Fibroblast of lung (primary cell): ENCODE measurements around the gene CUL1.

ENCODE experiments used
- EZH2 ChIP-seq: IDR thresholded peaks from 2 replicates; pipeline ENCODE4 v1.5.1; 2012; ENCODE audit warnings: low read length, control low read depth, mild to moderate bottlenecking; ENCODE audit errors: missing control alignments
- TF ChIP-seq, protein P1 (sequence below), 2 donors: IDR thresholded peaks in 1 of 2; conservative IDR thresholded peaks in 1 of 2; 1 replicate in 1 of 2; 2 replicates in 1 of 2; pipeline ENCODE4 v1.5.1; 2011 to 2012; ENCODE audit warnings: low read length in 2 of 2, control low read depth in 1 of 2, inconsistent platforms in 1 of 2, low read depth in 1 of 2, mild to moderate bottlenecking in 1 of 2

DNA sequence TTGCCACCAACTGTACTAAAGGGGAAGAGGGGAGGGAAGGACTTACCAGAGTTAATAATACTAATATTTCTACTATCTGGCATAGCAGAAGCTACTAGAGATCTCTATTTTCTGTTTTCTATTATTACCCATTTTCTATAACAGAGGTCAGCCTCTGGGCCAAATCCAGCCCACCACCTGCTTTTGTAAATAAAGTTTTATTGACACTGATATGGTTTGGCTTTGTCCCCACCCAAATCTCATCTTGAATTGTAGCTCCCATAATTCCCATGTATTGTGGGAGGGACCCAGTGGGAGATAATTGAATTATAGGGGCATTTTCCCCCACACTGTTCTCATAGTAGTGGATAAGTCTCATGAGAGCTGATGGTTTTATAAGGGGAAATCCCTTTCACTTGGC is 45.9 kb upstream of the CUL1 start:
- TF ChIP-seq, protein P1, sequence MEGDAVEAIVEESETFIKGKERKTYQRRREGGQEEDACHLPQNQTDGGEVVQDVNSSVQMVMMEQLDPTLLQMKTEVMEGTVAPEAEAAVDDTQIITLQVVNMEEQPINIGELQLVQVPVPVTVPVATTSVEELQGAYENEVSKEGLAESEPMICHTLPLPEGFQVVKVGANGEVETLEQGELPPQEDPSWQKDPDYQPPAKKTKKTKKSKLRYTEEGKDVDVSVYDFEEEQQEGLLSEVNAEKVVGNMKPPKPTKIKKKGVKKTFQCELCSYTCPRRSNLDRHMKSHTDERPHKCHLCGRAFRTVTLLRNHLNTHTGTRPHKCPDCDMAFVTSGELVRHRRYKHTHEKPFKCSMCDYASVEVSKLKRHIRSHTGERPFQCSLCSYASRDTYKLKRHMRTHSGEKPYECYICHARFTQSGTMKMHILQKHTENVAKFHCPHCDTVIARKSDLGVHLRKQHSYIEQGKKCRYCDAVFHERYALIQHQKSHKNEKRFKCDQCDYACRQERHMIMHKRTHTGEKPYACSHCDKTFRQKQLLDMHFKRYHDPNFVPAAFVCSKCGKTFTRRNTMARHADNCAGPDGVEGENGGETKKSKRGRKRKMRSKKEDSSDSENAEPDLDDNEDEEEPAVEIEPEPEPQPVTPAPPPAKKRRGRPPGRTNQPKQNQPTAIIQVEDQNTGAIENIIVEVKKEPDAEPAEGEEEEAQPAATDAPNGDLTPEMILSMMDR (conservative IDR thresholded peaks at IDR 0.05 in 1 of 2, IDR thresholded peaks at IDR 0.05 in 1 of 2; ENCODE audit: low read depth in 1 of 2, low read length in 2 of 2), result no peak
- no peak for TF ChIP-seq EZH2
